ENCODE results near the gene MORC3. TPM values are rescaled to one million over a fixed set of nuclear protein-coding genes. Genes with fewer than 3 reads are reported as not detected.

Gene MORC3
- total RNA-seq, 1 experiment from 2014 or later, result 18.7 TPM

DNA sequence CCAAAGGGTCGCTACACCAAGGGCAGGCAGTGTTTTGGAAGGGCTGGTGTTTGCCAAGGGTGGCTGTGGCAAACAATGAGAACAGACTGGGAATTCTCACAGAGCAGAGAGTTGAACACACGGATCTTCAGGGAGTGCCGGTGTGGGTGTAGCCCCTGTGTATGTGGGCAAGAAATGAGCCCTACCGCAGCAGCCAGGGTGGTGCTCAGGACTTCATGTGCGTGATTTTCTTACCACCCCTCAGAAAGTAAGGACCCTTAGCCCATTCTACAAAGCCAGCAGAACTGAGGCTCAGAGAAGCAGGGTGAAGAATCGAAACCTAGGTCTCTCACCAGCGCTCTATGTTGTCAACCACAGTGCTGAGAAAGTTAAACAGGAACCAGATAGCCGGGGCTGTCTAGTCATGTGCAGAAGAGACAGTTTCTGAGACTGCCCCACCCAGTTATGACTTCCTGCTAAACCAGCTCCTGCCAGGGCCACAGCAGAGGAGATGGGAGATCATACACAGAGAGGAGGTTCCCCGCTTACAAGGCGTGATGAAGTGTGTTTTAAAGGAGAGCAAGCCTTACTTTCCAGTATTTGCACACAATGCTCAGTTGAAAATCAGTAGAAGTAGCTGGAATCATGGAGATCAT is 21.9 kb upstream of the MORC3 start:
- no peak overlapping the region for H3K4ac ChIP-seq (ENCODE audit: low read depth, low read length)
- no peak overlapping the region for H3K56ac ChIP-seq (ENCODE audit: insufficient read length, low read depth, low read length)
- H2AFZ ChIP-seq (ENCODE audit: low read length), result no peak overlapping the region
- no peaks in the 10 kb centered on the region for H3K9me3 Mint-ChIP-seq
- no peaks in the 10 kb centered on the region for H4K20me1 ChIP-seq (ENCODE audit: control insufficient read depth, insufficient read depth, insufficient read length)
- no peak overlapping the region for H3K27ac ChIP-seq (ENCODE audit: insufficient read length, low read depth, low read length)
- H4K5ac ChIP-seq (ENCODE audit: insufficient read length, low read depth, low read length), result no peak overlapping the region
- no peak overlapping the region for H2BK20ac ChIP-seq (ENCODE audit: low read depth, low read length, poor library complexity, severe bottlenecking)
- H3K14ac ChIP-seq (ENCODE audit: insufficient read depth, low read length), result no peak overlapping the region; the same call in 1 of the 2 replicates
- no peak overlapping the region for H2BK5ac ChIP-seq (ENCODE audit: insufficient read length, low read length)
- H2BK15ac ChIP-seq (ENCODE audit: low read depth, low read length), result no peak overlapping the region
- H4K91ac ChIP-seq (ENCODE audit: insufficient read length, low read depth, low read length), result no peak overlapping the region
- no peak overlapping the region for H2BK120ac ChIP-seq (ENCODE audit: low read depth, low read length, poor library complexity, severe bottlenecking)
- no peak overlapping the region for H2BK12ac ChIP-seq (ENCODE audit: insufficient read length, low read depth, low read length)
- H4K8ac ChIP-seq (replicated peaks; ENCODE audit: insufficient read length, low read depth, low read length), result no peak overlapping the region
- no peaks in the 10 kb centered on the region for H3K23me2 ChIP-seq (ENCODE audit: insufficient read length, low read depth, low read length, poor library complexity, severe bottlenecking)
- H3K27me3 ChIP-seq (ENCODE audit: insufficient read depth, low read length), result no peaks in the 10 kb centered on the region
- no peak for DNase-seq
- no peaks in the 10 kb centered on the region for H3K4me1 Mint-ChIP-seq
- H3K18ac ChIP-seq (ENCODE audit: insufficient read length, low read depth, low read length), result no peak overlapping the region
- no peak overlapping the region for H3K9ac ChIP-seq (ENCODE audit: extremely low read depth, insufficient read length, low read length)
- no CpG with 5 or more reads among the region's 10 CpGs for whole genome bisulfite sequencing (ENCODE audit: extremely low coverage, insufficient read length, low lambda C conversion rate)
- no peaks in the 10 kb centered on the region for H3K4me1 ChIP-seq (ENCODE audit: insufficient read depth, low read length)
- H3K79me2 ChIP-seq (ENCODE audit: insufficient read depth, low read length), result no peaks in the 10 kb centered on the region
- no peak for TF ChIP-seq CTCF (conservative IDR thresholded peaks at IDR 0.05)
- H2AK5ac ChIP-seq (ENCODE audit: insufficient read length, low read length), result no peak overlapping the region
- H3K36me3 Mint-ChIP-seq (ENCODE audit: insufficient read depth in 1 of 3, low read depth in 3 of 3), result peaks cover 0 to 5% (median 4%) of the 10 kb centered on the region in 3 experiments; a peak in 5 of 7 replicates
- H3K27me3 Mint-ChIP-seq (ENCODE audit: low read depth), result no peaks in the 10 kb centered on the region
- H3K79me1 ChIP-seq (ENCODE audit: insufficient read depth, low read depth, low read length, poor library complexity, severe bottlenecking), result no peaks in the 10 kb centered on the region
- H3K23ac ChIP-seq (ENCODE audit: insufficient read length, low read depth, low read length), result no peak overlapping the region
- H3K4me3 Mint-ChIP-seq, result no peak overlapping the region
- no peak overlapping the region for H3K27ac Mint-ChIP-seq
- H3K9me3 ChIP-seq (ENCODE audit: control insufficient read depth, low read depth, low read length), result no peaks in the 10 kb centered on the region
- H3T11ph ChIP-seq (ENCODE audit: low read length), result no peak overlapping the region
- no peak overlapping the region for H3K4me2 ChIP-seq (ENCODE audit: insufficient read depth, insufficient read length, low read length)
